ENCODE results near the gene CABS1. TPM values are rescaled to one million over a fixed set of nuclear protein-coding genes. Genes with fewer than 3 reads are reported as not detected.

CABS1 gene
- total and polyA plus RNA-seq, 2 donors (not counting 3 experiments of a cell fraction or from before 2014, with no cell fraction given) = not detected

DNA sequence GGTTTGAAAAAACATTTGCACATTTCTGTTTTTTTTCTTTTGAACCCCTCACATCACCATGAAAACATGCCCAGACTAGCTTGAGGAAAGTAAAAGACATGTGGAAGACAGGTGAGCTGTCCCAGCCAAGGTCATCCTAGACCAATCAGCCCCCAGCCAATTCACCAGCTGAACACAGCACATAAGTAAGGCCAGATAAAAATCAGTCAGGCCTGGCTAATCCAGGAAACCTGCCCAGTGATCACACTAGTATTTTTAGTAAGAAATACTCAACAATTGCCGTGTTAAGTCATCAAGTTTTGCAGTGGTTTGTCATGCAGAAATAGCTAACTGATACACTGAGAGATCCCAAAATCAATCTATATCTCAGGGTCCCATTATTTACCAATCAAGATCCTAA is 21.4 kb downstream of the CABS1 start:
- POLR2A ChIA-PET = no interaction called here
- H3K4me1 ChIP-seq (ENCODE audit: control insufficient read depth, extremely low read depth, insufficient read depth, low read length) = no peaks in the 10 kb centered on the region
- no peaks in the 10 kb centered on the region for H3K27me3 ChIP-seq (ENCODE audit: control insufficient read depth in 2 of 2, insufficient read depth in 2 of 2, low read length in 2 of 2)
- no peaks in the 10 kb centered on the region for H3K9me3 ChIP-seq (replicated peaks; ENCODE audit: control insufficient read depth, insufficient read depth, low read length)
- TF ChIP-seq GATA2 (IDR thresholded peaks at IDR 0.05; ENCODE audit: insufficient read depth, insufficient read length, low read depth, low read length) (no peak), FOS (IDR thresholded peaks at IDR 0.05; ENCODE audit: borderline replicate concordance, insufficient read depth, low read length) (no peak), POLR2A (IDR thresholded peaks at IDR 0.05; ENCODE audit: low read depth, low read length) (no peak)
- no peak overlapping the region for H3K4me2 ChIP-seq (ENCODE audit: insufficient read depth, low read length)
- CTCF ChIA-PET = no interaction called here
- no peak overlapping the region for H3K4me3 ChIP-seq (replicated peaks in 1 of 3; ENCODE audit: insufficient read depth in 1 of 3, low read depth in 1 of 3, low read length in 3 of 3)
- no peak overlapping the region for H2AFZ ChIP-seq (ENCODE audit: low read depth, low read length)
- H3K36me3 ChIP-seq (ENCODE audit: control insufficient read depth in 2 of 2, extremely low read depth in 1 of 2, insufficient read depth in 2 of 2, low read length in 2 of 2) = no peaks in the 10 kb centered on the region
- H3K79me2 ChIP-seq (ENCODE audit: control insufficient read depth, insufficient read depth, low read length) = no peaks in the 10 kb centered on the region
- H3K9ac ChIP-seq (replicated peaks; ENCODE audit: extremely low read depth, insufficient read depth, low read length) = no peak overlapping the region
- intact Hi-C loops (cut with micrococcal nuclease) = no loop called here
- dilution Hi-C loops (cut with MboI; ENCODE audit: extremely low pct_ligation_motif_present, low sequenced_read_pairs) = no loop called here
- no peaks in the 10 kb centered on the region for H4K20me1 ChIP-seq (replicated peaks; ENCODE audit: control insufficient read depth, extremely low read depth, insufficient read depth, low read length)
- no peak overlapping the region for H3K27ac ChIP-seq (ENCODE audit: insufficient read depth, low read depth, low read length)
- DNase-seq (ENCODE audit: low read depth, low spot score) = no peak
- no peak for FAIRE-seq
- BruUV-seq (replicated peaks) = no TSS peak
- H3K9me1 ChIP-seq (replicated peaks; ENCODE audit: control insufficient read depth, extremely low read depth, insufficient read depth, low read length) = no peaks in the 10 kb centered on the region

DNA sequence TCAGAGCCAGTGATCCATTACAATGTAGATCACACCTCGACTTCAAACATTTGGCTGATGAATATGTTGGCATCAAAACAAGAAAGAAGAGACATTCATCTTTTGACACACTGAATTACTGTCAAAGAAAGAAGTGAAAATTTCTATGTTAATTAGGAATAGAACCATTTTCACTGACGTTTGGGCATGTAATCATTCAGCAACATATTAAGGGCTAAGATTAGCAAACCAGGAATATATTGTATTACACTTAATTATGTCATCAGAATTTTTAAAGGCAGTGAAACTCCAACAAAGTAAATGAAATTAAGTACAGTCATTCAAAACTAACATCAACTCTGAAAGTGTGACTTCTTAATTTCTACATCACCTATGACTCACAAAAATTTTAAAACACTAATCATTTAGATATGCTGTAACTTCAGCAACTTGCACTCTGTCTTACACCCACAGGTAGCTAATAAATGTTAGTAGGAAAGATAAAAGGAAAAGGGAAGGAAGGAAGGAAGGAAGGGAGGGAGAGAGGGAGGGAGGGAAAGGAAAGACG is 24.4 kb downstream of the CABS1 start:
- FAIRE-seq = no peak
- Histone ChIP-seq H3K4me3 (replicated peaks in 1 of 3; ENCODE audit: insufficient read depth in 1 of 3, low read depth in 1 of 3, low read length in 3 of 3) (no peak overlapping the region), H3K27ac (ENCODE audit: insufficient read depth, low read depth, low read length) (no peak overlapping the region), H3K9me1 (replicated peaks; ENCODE audit: control insufficient read depth, extremely low read depth, insufficient read depth, low read length) (no peaks in the 10 kb centered on the region), H2AFZ (ENCODE audit: low read depth, low read length) (no peak overlapping the region), H3K79me2 (ENCODE audit: control insufficient read depth, insufficient read depth, low read length) (no peaks in the 10 kb centered on the region), H3K27me3 (ENCODE audit: control insufficient read depth in 2 of 2, insufficient read depth in 2 of 2, low read length in 2 of 2) (no peaks in the 10 kb centered on the region), H3K36me3 (ENCODE audit: control insufficient read depth in 2 of 2, extremely low read depth in 1 of 2, insufficient read depth in 2 of 2, low read length in 2 of 2) (no peaks in the 10 kb centered on the region), H3K4me1 (ENCODE audit: control insufficient read depth, extremely low read depth, insufficient read depth, low read length) (no peaks in the 10 kb centered on the region), H3K4me2 (ENCODE audit: insufficient read depth, low read length) (no peak overlapping the region), H4K20me1 (replicated peaks; ENCODE audit: control insufficient read depth, extremely low read depth, insufficient read depth, low read length) (no peaks in the 10 kb centered on the region), H3K9me3 (replicated peaks; ENCODE audit: control insufficient read depth, insufficient read depth, low read length) (no peaks in the 10 kb centered on the region), H3K9ac (replicated peaks; ENCODE audit: extremely low read depth, insufficient read depth, low read length) (no peak overlapping the region)
- ChIA-PET CTCF (no interaction called here), POLR2A (no interaction called here)
- dilution Hi-C loops (cut with MboI; ENCODE audit: extremely low pct_ligation_motif_present, low sequenced_read_pairs) (no loop called here), intact Hi-C loops (cut with micrococcal nuclease) (no loop called here)
- BruUV-seq (replicated peaks) = no TSS peak
- no peak for TF ChIP-seq FOS (IDR thresholded peaks at IDR 0.05; ENCODE audit: borderline replicate concordance, insufficient read depth, low read length)
- TF ChIP-seq JUN (IDR thresholded peaks at IDR 0.05; ENCODE audit: borderline replicate concordance, insufficient read depth, insufficient read length, low read depth) = no peak
- TF ChIP-seq, protein P1, sequence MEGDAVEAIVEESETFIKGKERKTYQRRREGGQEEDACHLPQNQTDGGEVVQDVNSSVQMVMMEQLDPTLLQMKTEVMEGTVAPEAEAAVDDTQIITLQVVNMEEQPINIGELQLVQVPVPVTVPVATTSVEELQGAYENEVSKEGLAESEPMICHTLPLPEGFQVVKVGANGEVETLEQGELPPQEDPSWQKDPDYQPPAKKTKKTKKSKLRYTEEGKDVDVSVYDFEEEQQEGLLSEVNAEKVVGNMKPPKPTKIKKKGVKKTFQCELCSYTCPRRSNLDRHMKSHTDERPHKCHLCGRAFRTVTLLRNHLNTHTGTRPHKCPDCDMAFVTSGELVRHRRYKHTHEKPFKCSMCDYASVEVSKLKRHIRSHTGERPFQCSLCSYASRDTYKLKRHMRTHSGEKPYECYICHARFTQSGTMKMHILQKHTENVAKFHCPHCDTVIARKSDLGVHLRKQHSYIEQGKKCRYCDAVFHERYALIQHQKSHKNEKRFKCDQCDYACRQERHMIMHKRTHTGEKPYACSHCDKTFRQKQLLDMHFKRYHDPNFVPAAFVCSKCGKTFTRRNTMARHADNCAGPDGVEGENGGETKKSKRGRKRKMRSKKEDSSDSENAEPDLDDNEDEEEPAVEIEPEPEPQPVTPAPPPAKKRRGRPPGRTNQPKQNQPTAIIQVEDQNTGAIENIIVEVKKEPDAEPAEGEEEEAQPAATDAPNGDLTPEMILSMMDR (IDR thresholded peaks at IDR 0.05; ENCODE audit: extremely low read depth in 1 of 2, insufficient read depth in 1 of 2, low read depth in 1 of 2, low read length in 2 of 2) = no peak
- no peak for TF ChIP-seq POLR2A (IDR thresholded peaks at IDR 0.05; ENCODE audit: low read depth, low read length)
- TF ChIP-seq EZH2 (IDR thresholded peaks at IDR 0.05; ENCODE audit: borderline replicate concordance, low read depth, low read length, severe bottlenecking) = no peak
- TF ChIP-seq POLR2AphosphoS5 (IDR thresholded peaks at IDR 0.05; ENCODE audit: insufficient read depth, low read depth, low read length) = no peak
- no peak for TF ChIP-seq GATA2 (IDR thresholded peaks at IDR 0.05; ENCODE audit: insufficient read depth, insufficient read length, low read depth, low read length)
- TF ChIP-seq, protein P2, sequence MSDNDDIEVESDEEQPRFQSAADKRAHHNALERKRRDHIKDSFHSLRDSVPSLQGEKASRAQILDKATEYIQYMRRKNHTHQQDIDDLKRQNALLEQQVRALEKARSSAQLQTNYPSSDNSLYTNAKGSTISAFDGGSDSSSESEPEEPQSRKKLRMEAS (IDR thresholded peaks at IDR 0.05; ENCODE audit: insufficient read depth, insufficient read length) = no peak
- TF ChIP-seq MYC (IDR thresholded peaks at IDR 0.05; ENCODE audit: low read depth, low read length) = no peak
- DNase-seq (ENCODE audit: low read depth, low spot score) = no peak
